Measurements from ENCODE around the gene REN. TPM values are rescaled to one million over a fixed set of nuclear protein-coding genes. Genes with fewer than 3 reads are reported as not detected.

Gene REN
- total and polyA plus RNA-seq, 2 experiments from 2014 or later = not detected

GRCh38 chr1:204192589-204193352, 26.6 kb upstream of the REN start:
- no peak overlapping the region for H3K27ac Mint-ChIP-seq
- DNase-seq (ENCODE audit: low spot score) (no peak), ATAC-seq (no peak)
- H3K27me3 Mint-ChIP-seq (ENCODE audit: insufficient read depth, low read depth, poor library complexity) = peaks cover 6% of the 10 kb centered on the region
- H4K20me1 ChIP-seq (replicated peaks; ENCODE audit: insufficient read depth) = no peaks in the 10 kb centered on the region
- no peak overlapping the region for H3K27ac ChIP-seq (ENCODE audit: low read depth)
- no peaks in the 10 kb centered on the region for H3K36me3 ChIP-seq (ENCODE audit: insufficient read depth)
- TF ChIP-seq REST (IDR thresholded peaks at IDR 0.05; ENCODE audit: unreplicated experiment) = no peak
- TF ChIP-seq ETS1 (IDR thresholded peaks at IDR 0.05) = no peak
- no peak for TF ChIP-seq CREB1 (CRISPR knock-in tag; IDR thresholded peaks at IDR 0.05; ENCODE audit: low read depth)
- no peak for TF ChIP-seq ZNF331 (CRISPR knock-in tag; IDR thresholded peaks at IDR 0.05; ENCODE audit: low read depth)
- TF ChIP-seq STAT1 (IDR thresholded peaks at IDR 0.05; ENCODE audit: unreplicated experiment) = no peak
- TF ChIP-seq JUNB (IDR thresholded peaks at IDR 0.05; ENCODE audit: unreplicated experiment) = no peak
- TF ChIP-seq POLR2AphosphoS5 (IDR thresholded peaks at IDR 0.05; ENCODE audit: low read depth) = no peak
- TF ChIP-seq EZH2 (IDR thresholded peaks at IDR 0.05; ENCODE audit: low read depth, unreplicated experiment) = no peak
- H3K9me2 ChIP-seq (ENCODE audit: insufficient read depth) = no peaks in the 10 kb centered on the region
- H3K36me3 Mint-ChIP-seq (ENCODE audit: low read depth) = no peaks in the 10 kb centered on the region
- no peaks in the 10 kb centered on the region for H3K79me2 ChIP-seq (replicated peaks; ENCODE audit: insufficient read depth)
- no peak overlapping the region for H3K4me3 Mint-ChIP-seq
- no peak overlapping the region for H3K4me2 ChIP-seq
- no peak overlapping the region for H2AFZ ChIP-seq
- peaks cover 10% of the 10 kb centered on the region for H3K4me1 Mint-ChIP-seq
- peaks cover 7% of the 10 kb centered on the region for H3K4me1 ChIP-seq (ENCODE audit: insufficient read depth)
- H3K27me3 ChIP-seq (ENCODE audit: insufficient read depth) = peaks cover 29% of the 10 kb centered on the region; the same call in 1 of the 2 replicates
- H3K9me3 Mint-ChIP-seq = no peaks in the 10 kb centered on the region; the same call in 2 of the 3 replicates
- H3K4me3 ChIP-seq = no peak overlapping the region
- no peaks in the 10 kb centered on the region for H3F3A ChIP-seq (replicated peaks; ENCODE audit: low read depth)

- Mint-ChIP-seq H3K36me3 (ENCODE audit: low read depth) (no peaks in the 10 kb centered on the region), H3K9me3 (no peaks in the 10 kb centered on the region; the same call in 2 of the 3 replicates), H3K27ac (no peak overlapping the region), H3K4me1 (peaks cover 10% of the 10 kb centered on the region), H3K27me3 (ENCODE audit: insufficient read depth, low read depth, poor library complexity) (peaks cover 6% of the 10 kb centered on the region), H3K4me3 (no peak overlapping the region)
- Histone ChIP-seq H3K36me3 (ENCODE audit: insufficient read depth) (no peaks in the 10 kb centered on the region), H3K27me3 (ENCODE audit: insufficient read depth) (peaks cover 29% of the 10 kb centered on the region; the same call in 1 of the 2 replicates), H3K27ac (ENCODE audit: low read depth) (no peak overlapping the region), H3K4me2 (no peak overlapping the region), H2AFZ (no peak overlapping the region), H3K79me2 (replicated peaks; ENCODE audit: insufficient read depth) (no peaks in the 10 kb centered on the region), H3K4me1 (ENCODE audit: insufficient read depth) (peaks cover 7% of the 10 kb centered on the region), H3K9me2 (ENCODE audit: insufficient read depth) (no peaks in the 10 kb centered on the region), H4K20me1 (replicated peaks; ENCODE audit: insufficient read depth) (no peaks in the 10 kb centered on the region), H3K4me3 (no peak overlapping the region), H3F3A (replicated peaks; ENCODE audit: low read depth) (no peaks in the 10 kb centered on the region)
- ATAC-seq (no peak), DNase-seq (ENCODE audit: low spot score) (no peak)
- no peak for TF ChIP-seq JUNB (IDR thresholded peaks at IDR 0.05; ENCODE audit: unreplicated experiment)
- no peak for TF ChIP-seq REST (IDR thresholded peaks at IDR 0.05; ENCODE audit: unreplicated experiment)
- TF ChIP-seq CREB1 (CRISPR knock-in tag; IDR thresholded peaks at IDR 0.05; ENCODE audit: low read depth) = no peak
- TF ChIP-seq NANOG (IDR thresholded peaks at IDR 0.05; ENCODE audit: borderline replicate concordance) = no peak
- no peak for TF ChIP-seq CTCF (conservative IDR thresholded peaks at IDR 0.05; ENCODE audit: low read depth in 2 of 2)
- TF ChIP-seq EZH2phosphoT487 (IDR thresholded peaks at IDR 0.05; ENCODE audit: unreplicated experiment) = no peak
- no peak for TF ChIP-seq EZH2 (IDR thresholded peaks at IDR 0.05; ENCODE audit: low read depth, unreplicated experiment)
- no peak for TF ChIP-seq ZNF331 (CRISPR knock-in tag; IDR thresholded peaks at IDR 0.05; ENCODE audit: low read depth)
- no peak for TF ChIP-seq ZNF114 (CRISPR knock-in tag; IDR thresholded peaks at IDR 0.05)
Measured at GRCh38 chr1:204192046-204192445, 25.9 kb upstream of the REN start.

Data from GM23338 (cell line).